Psoas muscle (tissue), 8 donors: ENCODE data around the gene FAM98C. TPM values are rescaled to one million over a fixed set of nuclear protein-coding genes. Genes with fewer than 3 reads are reported as not detected.

ENCODE experiments used
- ATAC-seq, 4 donors: fragments of 200-7000 bp; cut with Tn5 transposase; one replicate each; pipeline ENCODE4 v1.9.1; 2020; ENCODE audit warnings: moderate library complexity in 3 of 4, mild to moderate bottlenecking in 2 of 4
- DNase-seq, 2 donors: peaks; one replicate each; pipeline ENCODE4 v3.0.0-alpha.2; 2020
- H3K27ac ChIP-seq: fragments of 200-600 bp; one replicate; pipeline ENCODE4 v1.8.0; 2022
- H3K27me3 ChIP-seq, 3 donors: fragments of 200-600 bp in 1 of 3; one replicate each; pipeline versions ENCODE4 v1.6.1 to v1.8.0; 2013 to 2022; ENCODE audit warnings: low read length in 2 of 3, mild to moderate bottlenecking in 2 of 3, moderate library complexity in 1 of 3; ENCODE audit not compliant: insufficient read depth in 3 of 3
- H3K36me3 ChIP-seq, 2 donors: fragments of 200-600 bp in 1 of 2; one replicate each; pipeline versions ENCODE4 v1.6.1 to v1.8.0; 2013 to 2022; ENCODE audit warnings: low read depth in 1 of 2, mild to moderate bottlenecking in 1 of 2, moderate library complexity in 1 of 2; ENCODE audit not compliant: insufficient read depth in 1 of 2
- H3K4me1 ChIP-seq: fragments of 200-600 bp; one replicate; pipeline ENCODE4 v1.8.0; 2022
- H3K4me3 ChIP-seq: fragments of 200-600 bp; one replicate; pipeline ENCODE4 v1.8.0; 2022; ENCODE audit warnings: mild to moderate bottlenecking
- H3K9me3 ChIP-seq: fragments of 200-600 bp; one replicate; pipeline ENCODE4 v1.8.0; 2022
- WGBS, 3 donors: extraction: QIAGEN DNeasy Blood & Tissue Kit; methylation state at CpG; one replicate each; pipeline versions ENCODE4 v1.1.6 to v1.1.7; 2013; 5-methylcytosine and 5-hydroxymethylcytosine counted together
- intact Hi-C, 2 donors: fragments of 100-400 bp; cut with DNase I; formaldehyde crosslinking; loops; one replicate each; pipeline versions ENCODE4 v1.11.0 to v1.14.2; 2022
- polyA plus RNA-seq, 3 donors: library from polyadenylated mRNA; stranded (reverse); fragments of 200-250 nt; gene quantifications; one replicate each; pipeline ENCODE4 v1.2.3, GENCODE V29; 2013
- total RNA-seq, 4 donors: library from RNA; stranded (reverse); fragmentation: NEBNext Ultra II Directional in 2 of 4; extraction: Animal tissue kit (Norgen Biotek cat#: 25700) in 2 of 4; gene quantifications; one replicate each; pipeline versions ENCODE4 v1.2.1 to v1.2.4, GENCODE V29; 2021 to 2023
- TF ChIP-seq, protein P1 (sequence below): fragments of 200-600 bp; IDR thresholded peaks from one replicate; pipeline ENCODE4 v1.8.0; 2022; ENCODE audit warnings: antibody characterized with exemption
- donor health status: healthy with polysubstance abuse.
- donor health status: DM: no; HTN: no; CAD: no; lungs with moderate emphysema.
- donor health status: Bipolar disorder and iron deficiency.
- donor health status: healthy.
- donor health status: DM: yes; HTN: yes; CAD: no.
- donor health status: DM: no; HTN: no; CAD: no.
- donor health status: DM: no; HTN: no; CAD: no.
- donor health status: DM: yes; HTN: yes; CAD: no.

Gene FAM98C
- total and polyA plus RNA-seq, 7 donors = 1.1 to 6.6 (median 1.5) TPM

DNA sequence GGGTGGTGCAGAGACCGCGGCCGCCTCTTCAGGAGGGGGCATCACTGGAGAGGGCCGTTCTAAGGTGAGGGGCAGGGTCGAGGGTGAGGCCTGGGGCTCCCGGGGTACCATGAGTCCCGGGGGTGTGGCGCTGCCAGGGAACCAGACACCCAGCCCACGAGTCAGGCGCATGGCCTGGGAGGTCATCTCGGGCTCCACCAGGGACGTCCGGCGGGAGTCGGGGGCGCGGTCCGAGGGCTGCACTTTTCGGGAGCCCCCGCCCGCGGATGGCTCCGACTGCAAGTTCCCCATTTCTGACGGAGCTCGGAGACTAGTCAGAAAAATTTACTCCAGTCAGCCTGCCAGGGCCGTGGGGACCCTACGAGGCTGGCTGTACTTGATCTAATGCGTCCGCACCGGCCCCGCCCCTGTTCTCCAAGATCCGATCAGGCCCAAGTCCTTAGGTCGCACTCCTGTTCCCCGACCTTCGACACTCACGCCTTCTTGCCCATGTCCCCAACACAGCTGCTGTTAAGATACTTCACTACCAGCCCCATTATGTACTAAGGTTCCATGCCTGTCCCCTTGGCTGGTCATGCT is 15.8 kb upstream of the FAM98C start:
- DNase-seq (peak; percentile 55 to 76), ATAC-seq (peak; percentile 30 to 50 (median 38))
- TF ChIP-seq, protein P1, sequence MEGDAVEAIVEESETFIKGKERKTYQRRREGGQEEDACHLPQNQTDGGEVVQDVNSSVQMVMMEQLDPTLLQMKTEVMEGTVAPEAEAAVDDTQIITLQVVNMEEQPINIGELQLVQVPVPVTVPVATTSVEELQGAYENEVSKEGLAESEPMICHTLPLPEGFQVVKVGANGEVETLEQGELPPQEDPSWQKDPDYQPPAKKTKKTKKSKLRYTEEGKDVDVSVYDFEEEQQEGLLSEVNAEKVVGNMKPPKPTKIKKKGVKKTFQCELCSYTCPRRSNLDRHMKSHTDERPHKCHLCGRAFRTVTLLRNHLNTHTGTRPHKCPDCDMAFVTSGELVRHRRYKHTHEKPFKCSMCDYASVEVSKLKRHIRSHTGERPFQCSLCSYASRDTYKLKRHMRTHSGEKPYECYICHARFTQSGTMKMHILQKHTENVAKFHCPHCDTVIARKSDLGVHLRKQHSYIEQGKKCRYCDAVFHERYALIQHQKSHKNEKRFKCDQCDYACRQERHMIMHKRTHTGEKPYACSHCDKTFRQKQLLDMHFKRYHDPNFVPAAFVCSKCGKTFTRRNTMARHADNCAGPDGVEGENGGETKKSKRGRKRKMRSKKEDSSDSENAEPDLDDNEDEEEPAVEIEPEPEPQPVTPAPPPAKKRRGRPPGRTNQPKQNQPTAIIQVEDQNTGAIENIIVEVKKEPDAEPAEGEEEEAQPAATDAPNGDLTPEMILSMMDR = no peak
- WGBS, 3 donors = 8 to 9% (median 8%) methylated on average over 35 to 36 of the region's 36 CpGs
- Histone ChIP-seq H3K27me3 (no peaks in the 10 kb centered on the region), H3K36me3 (peaks cover 18 to 43% of the 10 kb centered on the region in 2 donors), H3K4me3 (peak overlapping the region; percentile 51), H3K9me3 (no peaks in the 10 kb centered on the region), H3K27ac (peak overlapping the region; percentile 1), H3K4me1 (peaks cover 21% of the 10 kb centered on the region)
- intact Hi-C loops = no loop called here

DNA sequence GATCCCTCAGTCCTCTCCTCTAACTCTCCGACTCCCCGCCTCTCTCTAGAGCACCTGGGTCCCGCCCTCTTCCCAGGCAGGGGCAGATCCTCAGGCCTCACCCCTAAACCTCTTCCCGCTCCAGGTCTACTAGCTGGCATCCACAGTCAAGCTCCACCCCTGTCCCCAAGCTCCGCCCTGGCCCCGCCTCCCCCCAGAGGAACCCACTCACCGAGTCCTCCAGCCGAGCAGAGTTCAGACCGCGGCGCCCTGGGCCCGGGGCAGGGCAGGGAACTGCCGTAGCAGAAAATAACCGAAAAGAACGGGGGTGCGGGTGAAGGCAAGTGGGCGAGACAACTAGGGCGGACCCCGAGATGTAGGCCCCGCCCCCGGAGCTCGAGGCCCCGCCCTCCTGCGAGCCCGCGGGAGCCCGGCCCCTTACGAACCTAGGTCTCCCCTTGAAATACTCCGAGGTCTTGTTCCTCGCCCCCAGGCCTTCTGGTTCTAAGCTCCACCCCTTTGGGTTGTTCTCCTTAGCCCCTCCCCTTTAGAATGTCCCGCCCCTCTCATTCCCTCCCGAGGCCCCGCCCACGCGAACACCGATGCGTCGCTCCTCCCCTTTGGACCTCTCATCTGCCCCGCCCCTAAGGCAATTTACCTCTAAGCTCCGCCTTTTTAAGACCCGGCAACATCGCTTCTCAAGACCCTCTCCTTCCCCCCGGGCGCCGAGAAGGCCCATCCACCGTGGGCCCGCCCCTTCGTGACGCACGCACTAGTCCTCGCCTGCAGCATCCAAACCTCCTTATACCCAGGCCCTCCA is 15.1 kb upstream of the FAM98C start, which contains the start of gene GGN:
Gene GGN, minus strand, starts transcription at position 485 of the 799 bp plus-strand sequence. CDS start 773 bp downstream, outside the sequence.
- intact Hi-C loops = no loop called here
- Histone ChIP-seq H3K4me1 (peaks cover 21% of the 10 kb centered on the region), H3K27ac (peak within 1 kb of the TSS; percentile 1), H3K27me3 (no peaks in the 10 kb centered on the region), H3K4me3 (peak within 1 kb of the TSS; percentile 51), H3K36me3 (peaks cover 18 to 36% of the 10 kb centered on the region in 2 donors), H3K9me3 (no peaks in the 10 kb centered on the region)
- peak; percentile 65 to 73 (median 68) for ATAC-seq
- WGBS, 3 donors = 1 to 2% (median 2%) methylated on average over 39 to 51 of the region's 51 CpGs
- peak; percentile 78 to 88 for DNase-seq
- TF ChIP-seq, protein P1 = no peak

DNA sequence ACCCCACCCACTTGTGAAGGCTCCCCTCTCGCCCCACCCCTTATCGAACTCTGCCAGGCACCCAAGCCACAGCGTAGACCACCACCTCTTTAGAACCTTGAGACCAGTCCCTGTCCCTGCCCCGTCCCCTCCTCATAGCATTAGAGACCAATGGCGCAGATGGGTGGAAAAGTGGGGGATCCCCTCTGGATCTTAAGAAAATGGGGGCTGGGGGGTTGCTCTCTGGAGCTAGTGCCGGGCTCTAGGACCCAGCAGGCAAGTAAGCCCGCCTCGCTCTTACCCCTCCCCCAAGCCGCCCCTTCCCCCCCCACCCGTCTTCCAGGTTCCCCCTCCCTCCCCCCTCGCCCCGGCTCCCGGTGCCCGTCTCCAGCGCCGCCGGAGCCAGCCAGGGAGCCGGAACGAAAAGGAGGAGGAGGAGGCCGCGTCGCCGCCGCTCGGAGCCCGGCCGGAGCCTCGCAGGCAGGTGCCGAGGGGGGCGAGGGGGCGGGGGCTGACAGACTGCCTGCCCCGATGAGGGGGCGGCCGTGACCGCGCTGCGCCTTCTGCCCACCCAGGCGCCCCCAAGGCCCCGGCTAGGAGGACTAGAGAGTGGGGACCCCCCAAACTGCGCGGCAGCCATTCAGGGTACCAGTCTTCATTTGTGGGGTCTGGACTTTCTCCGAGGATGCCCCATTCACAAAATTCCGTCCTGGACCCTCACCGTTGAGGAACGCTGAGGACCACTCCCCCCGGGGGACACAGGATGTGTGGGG is 14.4 kb upstream of the FAM98C start, which contains the start of gene SPRED3:
Gene SPRED3, plus strand, starts transcription at position 349 of the 752 bp plus-strand sequence. CDS start 1,606 bp downstream, outside the sequence.
- WGBS, 3 donors = 1% methylated on average over 27 to 42 of the region's 46 CpGs
- intact Hi-C loops = no loop called here
- Histone ChIP-seq H3K27me3 (no peaks in the 10 kb centered on the region), H3K4me1 (peaks cover 21% of the 10 kb centered on the region), H3K4me3 (peak within 1 kb of the TSS; percentile 51), H3K9me3 (no peaks in the 10 kb centered on the region), H3K27ac (peak within 1 kb of the TSS; percentile 1), H3K36me3 (peaks cover 11 to 29% of the 10 kb centered on the region in 2 donors)
- TF ChIP-seq, protein P1 = no peak
- ATAC-seq = peak in 1 of 4 donors; percentile 1
- peak; percentile 30 to 62 for DNase-seq

DNA sequence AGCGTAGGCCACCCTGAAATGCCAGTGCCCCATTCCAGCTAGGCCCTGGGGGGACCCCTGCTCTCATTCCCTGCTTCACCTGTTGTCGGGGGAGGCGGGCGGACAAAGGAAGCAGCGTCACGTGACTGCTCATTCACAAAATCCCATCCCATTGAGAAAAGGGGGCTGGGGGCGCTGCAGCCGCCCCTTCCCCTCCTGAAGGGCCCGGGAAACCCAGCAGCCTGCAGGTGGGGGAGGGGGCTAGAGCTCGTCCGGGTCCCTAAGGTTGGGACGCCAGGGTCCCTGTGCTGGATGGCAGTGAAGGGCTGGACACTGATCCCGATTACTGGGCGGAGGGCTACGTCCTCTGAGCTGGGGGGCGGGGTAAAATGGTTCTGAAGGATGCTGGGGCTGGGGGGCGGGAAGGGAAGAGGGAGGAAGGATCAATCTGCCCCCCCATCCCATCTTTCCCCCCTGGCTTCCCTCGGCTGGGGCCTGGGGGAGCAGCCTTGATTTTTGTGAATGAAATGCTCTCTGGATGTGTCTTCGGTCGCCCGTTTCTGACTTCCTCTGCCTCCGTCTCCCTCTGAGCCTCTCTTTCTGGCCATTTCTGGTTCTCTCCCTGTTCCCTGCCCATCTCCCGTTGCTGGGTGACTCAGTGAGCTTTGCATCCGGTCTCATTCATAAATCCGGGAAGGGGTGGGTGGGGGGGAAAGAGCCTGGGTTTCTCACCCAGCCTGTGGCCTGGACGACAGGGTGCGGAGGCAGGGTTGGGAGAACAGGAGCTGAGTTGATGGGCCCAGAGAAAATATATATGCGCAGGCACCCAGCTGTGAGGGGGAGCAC is 13.6 kb upstream of the FAM98C start:
- 13 to 22% (median 16%) methylated on average over 25 to 28 of the region's 28 CpGs for WGBS, 3 donors
- peak overlapping the region; percentile 51 for H3K4me3 ChIP-seq
- DNase-seq (no peak), ATAC-seq (no peak)
- H3K9me3 ChIP-seq = no peaks in the 10 kb centered on the region
- peaks cover 21% of the 10 kb centered on the region for H3K4me1 ChIP-seq
- TF ChIP-seq, protein P1 = no peak
- H3K27me3 ChIP-seq = peaks cover 0 to 4% (median 0%) of the 10 kb centered on the region in 3 donors
- intact Hi-C loops = no loop called here
- peaks cover 5 to 21% of the 10 kb centered on the region in 2 donors for H3K36me3 ChIP-seq
- H3K27ac ChIP-seq = no peak overlapping the region
